Measurements from ENCODE around the gene MRC1. TPM values are rescaled to one million over a fixed set of nuclear protein-coding genes. Genes with fewer than 3 reads are reported as not detected.

The MRC1 gene
- total and polyA plus RNA-seq, 10 of the 15 experiments (the other 5 are each of a cell fraction or from before 2014, with no cell fraction given): 0.01 to 0.21 (median 0.03) TPM; not detected in 5

- Histone ChIP-seq H3K79me2 (ENCODE audit: control insufficient read depth, insufficient read depth, low read length) (no peaks in the 10 kb centered on the region), H3K9me3 (replicated peaks; ENCODE audit: control insufficient read depth, insufficient read depth, low read length) (no peaks in the 10 kb centered on the region), H2AFZ (ENCODE audit: control insufficient read depth, low read depth, low read length) (no peak overlapping the region), H3K36me3 (ENCODE audit: control insufficient read depth in 2 of 2, insufficient read depth in 2 of 2, low read length in 1 of 2) (no peaks in the 10 kb centered on the region), H3K4me2 (ENCODE audit: control insufficient read depth, insufficient read depth) (no peak overlapping the region), H3K27me3 (replicated peaks in 1 of 2; ENCODE audit: control insufficient read depth in 2 of 2, insufficient read depth in 2 of 2, low read length in 1 of 2) (peaks cover 2 to 4% of the 10 kb centered on the region in 2 experiments; a peak in 2 of 4 replicates), H3K27ac (ENCODE audit: control insufficient read depth, insufficient read depth) (no peak overlapping the region), H4K20me1 (ENCODE audit: control insufficient read depth, insufficient read depth) (no peaks in the 10 kb centered on the region), H3K4me1 (ENCODE audit: control insufficient read depth, insufficient read depth, low read length) (no peaks in the 10 kb centered on the region), H3K9ac (ENCODE audit: control insufficient read depth, insufficient read depth, low read length) (no peak overlapping the region), H3K4me3 (no peak overlapping the region)
- DNase-seq (ENCODE audit: low read depth, low spot score) (no peak), ATAC-seq (no peak), FAIRE-seq (no peak)
- TF ChIP-seq RFX5 (IDR thresholded peaks at IDR 0.05; ENCODE audit: low read depth, low read length) (no peak), SIN3A (IDR thresholded peaks at IDR 0.05; ENCODE audit: low read depth, low read length) (no peak), GATAD2B (conservative IDR thresholded peaks at IDR 0.05; ENCODE audit: low read depth) (no peak), REST (IDR thresholded peaks at IDR 0.05; ENCODE audit: low read depth, low read length) (no peak), STAT1 (conservative IDR thresholded peaks at IDR 0.05) (no peak), POLR2A (IDR thresholded peaks at IDR 0.05; ENCODE audit: low read depth, low read length) (no peak), RAD21 (IDR thresholded peaks at IDR 0.05; ENCODE audit: insufficient read depth, low read depth, low read length) (no peak), ASH2L (IDR thresholded peaks at IDR 0.05; ENCODE audit: borderline replicate concordance, low read depth) (no peak), SP1 (IDR thresholded peaks at IDR 0.05; ENCODE audit: low read depth, low read length) (no peak), RAD51 (IDR thresholded peaks at IDR 0.05) (no peak), RCOR1 (conservative IDR thresholded peaks at IDR 0.05; ENCODE audit: low read depth, low read length) (no peak)
- in situ Hi-C loops (cut with MboI) (no loop called here), intact Hi-C loops (cut with micrococcal nuclease; ENCODE audit: unreplicated experiment) (no loop called here)
- 0% methylated on average over 1 of the region's 1 CpG for WGBS (ENCODE audit: insufficient coverage, insufficient replicate concordance, low lambda C conversion rate, missing lambda C conversion rate)
- ChIA-PET RAD21 (ENCODE audit: unreplicated experiment) (no interaction called here), SMC1A (ENCODE audit: uncharacterized antibody, unreplicated experiment) (no interaction called here), POLR2A (no interaction called here), CTCF (interaction anchor here (0.6 kb wide), 1 partner anchor 400 kb away, joined by 6 read pairs; no protein-coding TSS in a partner anchor)
- BruUV-seq (replicated peaks): no TSS peak
Measured at GRCh38 chr10:17831341-17831740, 22.2 kb downstream of the MRC1 start.

Data from GM12878 (cell line).